ENCODE measurements around the gene GON4L.

- TF ChIP-seq CTCF (IDR thresholded peaks at IDR 0.05): no peak
- no peak for TF ChIP-seq POLR2A (IDR thresholded peaks at IDR 0.05)
Observed at GRCh38 chr1:155801149-155801548, 55.9 kb downstream of the GON4L start.

All from heart left ventricle (tissue), 13 donors.